VCaP (cell line): ENCODE measurements around the gene CSNK1E.

Source experiments
- H3K27ac ChIP-seq: fragments of 450-650 bp; 2 replicates; pipeline ENCODE4 v1.5.1; 2017
- TF ChIP-seq, protein P1 (sequence below): fragments of 450-650 bp; conservative IDR thresholded peaks from 2 replicates; pipeline ENCODE4 v1.5.1; 2017; ENCODE audit warnings: mild to moderate bottlenecking, moderate library complexity

CSNK1E gene

GRCh38 chr22:38338772-38339379, 21.6 kb upstream of the CSNK1E start:
- TF ChIP-seq, protein P1, sequence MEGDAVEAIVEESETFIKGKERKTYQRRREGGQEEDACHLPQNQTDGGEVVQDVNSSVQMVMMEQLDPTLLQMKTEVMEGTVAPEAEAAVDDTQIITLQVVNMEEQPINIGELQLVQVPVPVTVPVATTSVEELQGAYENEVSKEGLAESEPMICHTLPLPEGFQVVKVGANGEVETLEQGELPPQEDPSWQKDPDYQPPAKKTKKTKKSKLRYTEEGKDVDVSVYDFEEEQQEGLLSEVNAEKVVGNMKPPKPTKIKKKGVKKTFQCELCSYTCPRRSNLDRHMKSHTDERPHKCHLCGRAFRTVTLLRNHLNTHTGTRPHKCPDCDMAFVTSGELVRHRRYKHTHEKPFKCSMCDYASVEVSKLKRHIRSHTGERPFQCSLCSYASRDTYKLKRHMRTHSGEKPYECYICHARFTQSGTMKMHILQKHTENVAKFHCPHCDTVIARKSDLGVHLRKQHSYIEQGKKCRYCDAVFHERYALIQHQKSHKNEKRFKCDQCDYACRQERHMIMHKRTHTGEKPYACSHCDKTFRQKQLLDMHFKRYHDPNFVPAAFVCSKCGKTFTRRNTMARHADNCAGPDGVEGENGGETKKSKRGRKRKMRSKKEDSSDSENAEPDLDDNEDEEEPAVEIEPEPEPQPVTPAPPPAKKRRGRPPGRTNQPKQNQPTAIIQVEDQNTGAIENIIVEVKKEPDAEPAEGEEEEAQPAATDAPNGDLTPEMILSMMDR, result no peak
- H3K27ac ChIP-seq, result no peak overlapping the region

DNA sequence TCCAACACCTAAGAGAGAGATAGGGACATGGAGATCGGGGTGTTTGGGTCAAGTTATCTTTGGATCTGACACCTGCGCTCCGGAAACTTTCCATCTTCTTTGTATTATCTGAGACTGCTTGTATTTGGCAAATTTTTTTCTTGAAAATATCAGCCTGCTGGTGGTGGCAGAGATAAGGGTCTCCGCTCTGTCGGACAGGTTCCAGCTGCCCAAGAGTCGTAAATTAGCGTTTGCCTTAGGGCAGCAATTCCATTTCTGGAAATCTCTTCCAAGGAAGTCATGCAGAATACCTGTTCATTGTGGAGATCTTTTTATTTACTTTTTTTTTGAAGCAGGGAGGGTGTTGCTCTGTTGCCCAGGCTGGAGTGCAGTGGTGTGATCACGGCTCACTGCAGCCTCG, 19.5 kb upstream of the CSNK1E start:
- H3K27ac ChIP-seq, result no peak overlapping the region; the same call in 1 of the 2 replicates
- TF ChIP-seq, protein P1, result no peak

DNA sequence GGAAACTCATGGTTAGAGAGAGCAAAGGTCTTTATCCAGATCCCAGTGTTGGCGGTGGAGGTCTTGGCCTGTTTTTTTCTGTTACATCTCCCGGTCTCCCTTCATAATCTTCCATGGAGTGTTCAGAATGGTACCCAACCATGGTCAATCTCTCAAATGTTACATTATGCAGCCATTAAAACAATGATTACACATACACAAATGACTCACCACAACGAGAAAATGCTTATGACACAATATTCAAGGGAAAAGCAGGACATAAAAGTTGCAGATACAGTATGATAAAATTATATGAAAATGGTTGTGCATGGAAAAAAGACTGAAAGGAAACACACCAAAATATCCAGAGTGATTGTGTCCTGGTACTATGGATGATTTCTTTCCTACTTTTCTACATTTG, 17.8 kb upstream of the CSNK1E start:
- no peak overlapping the region for H3K27ac ChIP-seq
- TF ChIP-seq, protein P1, result no peak

- H3K27ac ChIP-seq, result no peak overlapping the region
- TF ChIP-seq, protein P1, result no peak
Measured at GRCh38 chr22:38327805-38328204, 10.6 kb upstream of the CSNK1E start.

GRCh38 chr22:38327396-38327795, 10.2 kb upstream of the CSNK1E start:
- no peak overlapping the region for H3K27ac ChIP-seq
- TF ChIP-seq, protein P1, result no peak

GRCh38 chr22:38325587-38325986, 8.4 kb upstream of the CSNK1E start:
- TF ChIP-seq, protein P1, result no peak

GRCh38 chr22:38320605-38321402, 3.6 kb upstream of the CSNK1E start:
- no peak overlapping the region; the same call in 1 of the 2 replicates for H3K27ac ChIP-seq
- TF ChIP-seq, protein P1, result no peak

More at GRCh38 chr22:38325587-38325986, 8.4 kb upstream of the CSNK1E start:
- no peak overlapping the region for H3K27ac ChIP-seq
